Choroid plexus epithelial cell (primary cell): ENCODE measurements around the gene TPM3.
A peak's percentile ranks its signal among the peaks of the same experiment; 100 is the strongest.

ENCODE experiments used
- DNase-seq: peaks from one replicate; pipeline ENCODE4 v3.0.0-alpha.2; 2010; ENCODE audit warnings: low read depth
- H3K4me3 ChIP-seq: 2 replicates; pipeline ENCODE4 v1.5.1; 2011; ENCODE audit warnings: low read depth, mild to moderate bottlenecking, control low read depth, low read length, moderate library complexity
- CTCF ChIP-seq: conservative IDR thresholded peaks from 2 replicates; pipeline ENCODE4 v1.5.1; 2011; ENCODE audit warnings: low read depth, mild to moderate bottlenecking, control low read depth, inconsistent platforms, low read length, moderate library complexity

Gene TPM3

GRCh38 chr1:154199563-154199879, 7.6 kb upstream of the TPM3 start:
- TF ChIP-seq CTCF = peak; percentile 50
- peak overlapping the region; percentile 16 for H3K4me3 ChIP-seq
- peak; percentile 48 for DNase-seq

GRCh38 chr1:154198756-154199562, 7.1 kb upstream of the TPM3 start:
- DNase-seq = peak; percentile 83
- peak overlapping the region; percentile 16 for H3K4me3 ChIP-seq
- peak; percentile 62 for TF ChIP-seq CTCF

- no peak for TF ChIP-seq CTCF
- DNase-seq = no peak
- H3K4me3 ChIP-seq = no peak overlapping the region
Measured at GRCh38 chr1:154193821-154194220, 1.9 kb upstream of the TPM3 start.

GRCh38 chr1:154192476-154192875, 576 bp upstream of the TPM3 start:
- H3K4me3 ChIP-seq = no peak overlapping the region
- no peak for DNase-seq
- no peak for TF ChIP-seq CTCF

GRCh38 chr1:154190550-154190949, 1.4 kb downstream of the TPM3 start:
- peak; percentile 74 for DNase-seq
- H3K4me3 ChIP-seq = no peak overlapping the region
- TF ChIP-seq CTCF = no peak

GRCh38 chr1:154186852-154187501, 4.9 kb downstream of the TPM3 start:
- no peak overlapping the region for H3K4me3 ChIP-seq
- DNase-seq = no peak
- TF ChIP-seq CTCF = no peak

GRCh38 chr1:154186177-154186576, 5.7 kb downstream of the TPM3 start:
- TF ChIP-seq CTCF = peak; percentile 55
- H3K4me3 ChIP-seq = no peak overlapping the region
- DNase-seq = peak; percentile 58
